B cell (primary cell): ENCODE results near the gene AMD1. TPM values are rescaled to one million over a fixed set of nuclear protein-coding genes. Genes with fewer than 3 reads are reported as not detected.
A peak's percentile ranks its signal among the peaks of the same experiment; 100 is the strongest.

Experiments used
- ATAC-seq: fragments of 200-7000 bp; cut with Tn5 transposase; one replicate; pipeline ENCODE4 v1.10.0; 2021; ENCODE audit warnings: low read depth, mild to moderate bottlenecking, moderate number of reproducible peaks, moderate library complexity
- CTCF ChIA-PET: fragments of 350-600 bp; sonication (Branson Sonifier 250); formaldehyde crosslinking; loops from one replicate; lab custom pipeline; 2021; ENCODE audit warnings: antibody characterized with exemption, inconsistent platforms; lab: Charles Lee
- POLR2A ChIA-PET: fragments of 350-600 bp; sonication (Branson Sonifier 250); formaldehyde crosslinking; loops from one replicate; lab custom pipeline; 2021; ENCODE audit warnings: antibody characterized with exemption; lab: Charles Lee
- DNase-seq: peaks from one replicate; pipeline ENCODE4 v3.0.0; 2013
- H2AFZ ChIP-seq: 2 replicates; pipeline ENCODE4 v1.6.1; 2012; ENCODE audit warnings: mild to moderate bottlenecking, low read depth, low read length; ENCODE audit not compliant: insufficient read depth, poor library complexity, severe bottlenecking
- H3K27ac ChIP-seq, 2 donors: 1 replicate in 1 of 2; 2 replicates in 1 of 2; pipeline ENCODE4 v1.5.1; 2012 to 2013; ENCODE audit warnings: low read length in 2 of 2, mild to moderate bottlenecking in 2 of 2, moderate library complexity in 1 of 2
- H3K27me3 ChIP-seq, 4 experiments: fragments of 200-600 bp in 1 of 4; sonication (generic) in 1 of 4; replicated peaks in 1 of 4; 1 replicate in 2 of 4; 2 replicates in 2 of 4; pipeline versions ENCODE4 v1.6.1 to v1.7.0; 2013 to 2016; ENCODE audit warnings: low read length in 3 of 4, mild to moderate bottlenecking in 2 of 4, mixed read lengths in 1 of 4, moderate library complexity in 1 of 4; ENCODE audit not compliant: insufficient read depth in 4 of 4, control insufficient read depth in 3 of 4; ENCODE audit errors: control extremely low read depth in 1 of 4
- H3K36me3 ChIP-seq, 2 experiments: replicated peaks in 1 of 2; 1 replicate in 1 of 2; 2 replicates in 1 of 2; pipeline versions ENCODE4 v1.6.1 to v1.7.1; 2013; ENCODE audit warnings: low read length in 1 of 2; ENCODE audit not compliant: insufficient read depth in 2 of 2, control insufficient read depth in 1 of 2; ENCODE audit errors: control extremely low read depth in 1 of 2, extremely low read depth in 1 of 2
- H3K4me1 ChIP-seq, 2 donors: fragments of 200-600 bp in 1 of 2; sonication (generic) in 1 of 2; 1 replicate in 1 of 2; 2 replicates in 1 of 2; pipeline versions ENCODE4 v1.5.1 to v1.6.1; 2013 to 2017; ENCODE audit warnings: low read length in 2 of 2; ENCODE audit not compliant: control insufficient read depth in 2 of 2, insufficient read depth in 2 of 2
- H3K4me2 ChIP-seq: replicated peaks from 2 replicates; pipeline ENCODE3; 2012; ENCODE audit warnings: mild to moderate bottlenecking, low read depth, low read length; ENCODE audit not compliant: poor library complexity, severe bottlenecking
- H3K4me3 ChIP-seq, 5 experiments: fragments of 200-600 bp in 1 of 5; sonication (generic) in 1 of 5; 1 replicate in 3 of 5; 2 replicates in 2 of 5; pipeline versions ENCODE4 v1.5.1 to v1.7.0; 2011 to 2016; ENCODE audit warnings: low read length in 4 of 5, mild to moderate bottlenecking in 4 of 5, low read depth in 2 of 5, control low read depth in 1 of 5, moderate library complexity in 1 of 5; ENCODE audit not compliant: insufficient read depth in 1 of 5; ENCODE audit errors: control extremely low read depth in 1 of 5, extremely low read depth in 1 of 5
- H3K79me2 ChIP-seq: fragments of 200-600 bp; sonication (generic); one replicate; pipeline ENCODE4 v1.6.0; 2016; ENCODE audit warnings: low read length; ENCODE audit not compliant: control insufficient read depth, insufficient read depth
- H3K9ac ChIP-seq: fragments of 200-600 bp; sonication (generic); 2 replicates; pipeline ENCODE4 v1.6.1; 2017; ENCODE audit warnings: mild to moderate bottlenecking, low read length, moderate library complexity
- H3K9me3 ChIP-seq, 3 donors: one replicate each; pipeline versions ENCODE4 v1.6.1 to v1.7.1; 2013; ENCODE audit warnings: low read length in 2 of 3; ENCODE audit not compliant: control insufficient read depth in 2 of 3, insufficient read depth in 1 of 3; ENCODE audit errors: control extremely low read depth in 1 of 3
- H4K20me1 ChIP-seq: 2 replicates; pipeline ENCODE4 v1.6.0; 2012; ENCODE audit warnings: mild to moderate bottlenecking, low read length; ENCODE audit not compliant: insufficient read depth, control insufficient read depth, poor library complexity, severe bottlenecking
- H3K27ac Mint-ChIP-seq: one replicate; pipeline ENCODE4 v1.8.0; 2021; ENCODE audit warnings: mixed read lengths
- H3K27me3 Mint-ChIP-seq: one replicate; pipeline ENCODE4 v1.8.0; 2021; ENCODE audit warnings: mixed read lengths
- H3K4me1 Mint-ChIP-seq: one replicate; pipeline ENCODE4 v1.8.0; 2021; ENCODE audit warnings: mixed read lengths
- H3K4me3 Mint-ChIP-seq: one replicate; pipeline ENCODE4 v1.8.0; 2021; ENCODE audit warnings: mixed read lengths
- H3K9me3 Mint-ChIP-seq: one replicate; pipeline ENCODE4 v1.8.0; 2022; ENCODE audit warnings: mixed read lengths; ENCODE audit not compliant: insufficient read depth
- CTCF ChIP-seq: fragments of 200-600 bp; IDR thresholded peaks from one replicate; pipeline ENCODE4 v1.8.0; 2022; ENCODE audit warnings: antibody characterized with exemption, mild to moderate bottlenecking
- EZH2 ChIP-seq: IDR thresholded peaks from 2 replicates; pipeline ENCODE4 v1.6.1; 2012; ENCODE audit warnings: borderline replicate concordance, low read depth, mild to moderate bottlenecking, moderate library complexity, low read length; ENCODE audit not compliant: insufficient read depth, poor library complexity, severe bottlenecking
- WGBS: methylation state at CpG from one replicate; pipeline ENCODE4 v1.1.5; 2013; ENCODE audit warnings: missing lambda C conversion rate; ENCODE audit not compliant: insufficient coverage; 5-methylcytosine and 5-hydroxymethylcytosine counted together
- intact Hi-C: fragments of 100-400 bp; cut with micrococcal nuclease; formaldehyde crosslinking; loops from one replicate; pipeline ENCODE4 v1.10.0; 2022
- polyA plus RNA-seq: library from polyadenylated mRNA; depleted of rRNA; stranded (reverse); fragments of >200 nt; gene quantifications from 2 replicates; pipeline ENCODE4 v1.2.3, GENCODE V29; 2012
- total RNA-seq, 2 donors: library from RNA; stranded (reverse); fragments of 120-200 nt in 1 of 2; gene quantifications; 1 replicate in 1 of 2; 2 replicates in 1 of 2; pipeline versions ENCODE4 v1.2.3 to v1.2.4, GENCODE V29; 2013 to 2022

Gene AMD1
- total and polyA plus RNA-seq, 2 donors (not counting 1 experiment from before 2014, with no cell fraction given), result 49.8 to 56.8 TPM

GRCh38 chr6:110864824-110865223, 9.8 kb upstream of the AMD1 start:
- no peaks in the 10 kb centered on the region for H3K36me3 ChIP-seq
- DNase-seq (no peak), ATAC-seq (no peak)
- H3K27ac ChIP-seq, result no peak overlapping the region
- H3K79me2 ChIP-seq, result no peaks in the 10 kb centered on the region
- POLR2A ChIA-PET, result interaction anchor here (1.1 kb wide), 1 partner anchor 10 kb away, joined by 5 read pairs; the partner anchor contains the start of gene AMD1
- H3K27ac Mint-ChIP-seq, result no peak overlapping the region
- no peak overlapping the region for H3K4me2 ChIP-seq
- H3K9me3 Mint-ChIP-seq, result no peaks in the 10 kb centered on the region
- H3K4me3 ChIP-seq, result no peak overlapping the region
- H3K9me3 ChIP-seq, result no peaks in the 10 kb centered on the region
- peaks cover 13% of the 10 kb centered on the region for H3K4me1 Mint-ChIP-seq
- intact Hi-C loops, result no loop called here
- H2AFZ ChIP-seq, result no peak overlapping the region
- no peaks in the 10 kb centered on the region for H3K27me3 Mint-ChIP-seq
- H3K9ac ChIP-seq, result no peak overlapping the region
- WGBS, result 91% methylated on average over 1 of the region's 2 CpGs
- TF ChIP-seq EZH2, result no peak
- TF ChIP-seq CTCF, result no peak
- H3K4me3 Mint-ChIP-seq, result no peak overlapping the region
- H3K4me1 ChIP-seq, result peaks cover 10 to 25% of the 10 kb centered on the region in 2 donors
- CTCF ChIA-PET, result interaction anchor here (1.7 kb wide), 1 partner anchor 12 kb away, joined by 3 read pairs; no protein-coding TSS in a partner anchor
- H3K27me3 ChIP-seq, result no peaks in the 10 kb centered on the region
- no peaks in the 10 kb centered on the region for H4K20me1 ChIP-seq

- H3K4me3 Mint-ChIP-seq, result peak overlapping the region; percentile 100
- Histone ChIP-seq H3K36me3 (no peaks in the 10 kb centered on the region), H3K9ac (peak overlapping the region; percentile 84), H3K27ac (peak overlapping the region; percentile 80 to 88), H3K4me2 (peak overlapping the region; percentile 79), H4K20me1 (peaks cover 35% of the 10 kb centered on the region), H3K4me3 (peak overlapping the region; percentile 78 to 96 (median 91)), H3K9me3 (no peaks in the 10 kb centered on the region), H3K79me2 (peaks cover 59% of the 10 kb centered on the region), H2AFZ (peak overlapping the region; percentile 57), H3K27me3 (no peaks in the 10 kb centered on the region), H3K4me1 (peaks cover 33 to 42% of the 10 kb centered on the region in 2 donors)
- under 1% methylated on average over 57 of the region's 60 CpGs for WGBS
- peak; percentile 7 for ATAC-seq
- ChIA-PET POLR2A (interaction anchor here (0.5 to 4.8 kb wide), 15 partner anchors 8 to 1182 kb away, joined by 3 to 99 read pairs (median 5); partner anchors contain the start of genes CDK19 and GTF3C6), CTCF (interaction anchor here (0.6 to 4.9 kb wide), 8 partner anchors 59 to 764 kb away, joined by 3 to 36 read pairs (median 5); partner anchors contain the start of genes CDK19 and GTF3C6)
- TF ChIP-seq EZH2 (no peak), CTCF (no peak)
- no peaks in the 10 kb centered on the region for H3K9me3 Mint-ChIP-seq
- peak; percentile 76 for DNase-seq
- intact Hi-C loops, result loop anchor here (1.0 to 10.0 kb wide), 9 partner anchors 16 to 1420 kb away; partner anchors contain the start of genes AK9, CDK19, FIG4 and FYN
- H3K27ac Mint-ChIP-seq, result peak overlapping the region; percentile 100
- no peaks in the 10 kb centered on the region for H3K27me3 Mint-ChIP-seq
- peaks cover 48% of the 10 kb centered on the region for H3K4me1 Mint-ChIP-seq
These were observed 429 bp downstream of the AMD1 start for GRCh38 chr6:110874880-110875547.
